Activated CD8-positive, alpha-beta memory T cell treated with anti-CD3 and anti-CD28 coated beads, Interleukin-2, amount 50 U/mL, for 4 hours (primary cell): ENCODE data around the gene PILRA.
A peak's percentile ranks its signal among the peaks of the same experiment; 100 is the strongest.

Source experiments
- DNase-seq: peaks from one replicate; pipeline ENCODE4 v3.0.0-alpha.2; 2020

PILRA gene

GRCh38 chr7:100413889-100414288 lies 40.6 kb downstream of the PILRA start:
- DNase-seq = no peak

- DNase-seq = no peak
Observed at GRCh38 chr7:100415448-100415847, 42.2 kb downstream of the PILRA start.

GRCh38 chr7:100418930-100419659 lies 45.8 kb downstream of the PILRA start:
- no peak for DNase-seq

- DNase-seq = no peak
Observed at GRCh38 chr7:100419660-100420226, 46.5 kb downstream of the PILRA start.

- DNase-seq = no peak
Observed at GRCh38 chr7:100423315-100423714, 50.0 kb downstream of the PILRA start.

- no peak for DNase-seq
Observed at GRCh38 chr7:100425347-100425746, 52.1 kb downstream of the PILRA start.

- no peak for DNase-seq
Observed at GRCh38 chr7:100426516-100426915, 53.2 kb downstream of the PILRA start.

GRCh38 chr7:100427762-100428198 lies 54.5 kb downstream of the PILRA start:
- DNase-seq = no peak

- DNase-seq = peak; percentile 97
Observed at GRCh38 chr7:100428199-100428966, 55.1 kb downstream of the PILRA start, which contains the start of gene ZCWPW1. ZCWPW1 (minus strand) TSS chr7:100428703; CDS start chr7:100420649, 8,054 bp downstream.

GRCh38 chr7:100428967-100429636 lies 55.8 kb downstream of the PILRA start:
- DNase-seq = peak; percentile 100

GRCh38 chr7:100429637-100430492 lies 56.6 kb downstream of the PILRA start, which contains the start of gene MEPCE:
MEPCE (plus strand) TSS chr7:100429831; CDS start chr7:100430019, 188 bp downstream.
- peak; percentile 97 for DNase-seq

- DNase-seq = peak; percentile 43
Observed at GRCh38 chr7:100430493-100431285, 57.4 kb downstream of the PILRA start.

GRCh38 chr7:100431286-100431735 lies 58.0 kb downstream of the PILRA start:
- no peak for DNase-seq

- DNase-seq = no peak
Observed at GRCh38 chr7:100432053-100432452, 58.8 kb downstream of the PILRA start.

- DNase-seq = no peak
Observed at GRCh38 chr7:100432621-100433275, 59.5 kb downstream of the PILRA start.

- no peak for DNase-seq
Observed at GRCh38 chr7:100433276-100433591, 59.9 kb downstream of the PILRA start.

GRCh38 chr7:100433592-100434296 lies 60.5 kb downstream of the PILRA start:
- DNase-seq = no peak

- DNase-seq = no peak
Observed at GRCh38 chr7:100434297-100435144, 61.2 kb downstream of the PILRA start.
